ENCODE measurements around the gene SPECC1L. TPM values are rescaled to one million over a fixed set of nuclear protein-coding genes. Genes with fewer than 3 reads are reported as not detected.
"Not testable (repeated sequence)": the region's sequence is repeated elsewhere in the genome, so short reads cannot be mapped to it uniquely, and the experiment has no call there.

Gene SPECC1L
- total RNA-seq, 2 donors from 2014 or later = 61.9 to 69.1 TPM

- Histone ChIP-seq H3K27me3 (ENCODE audit: control insufficient read depth, insufficient read depth, low read length, poor library complexity, severe bottlenecking) (no peaks in the 10 kb centered on the region), H3K9ac (ENCODE audit: extremely low read depth, low read length, poor library complexity, severe bottlenecking) (peak overlapping the region; percentile 93), H3K27ac (ENCODE audit: low read depth, low read length) (peak overlapping the region; percentile 90), H3K4me1 (ENCODE audit: control insufficient read depth, insufficient read depth, low read length) (no peaks in the 10 kb centered on the region), H3K4me3 (ENCODE audit: low read length) (peak overlapping the region; percentile 100), H3K36me3 (ENCODE audit: control insufficient read depth, insufficient read depth, low read length) (no peaks in the 10 kb centered on the region), H3K9me3 (ENCODE audit: control insufficient read depth, low read length) (no peaks in the 10 kb centered on the region)
- Mint-ChIP-seq H3K27ac (peak overlapping the region; percentile 74), H3K27me3 (ENCODE audit: insufficient read depth) (no peaks in the 10 kb centered on the region), H3K4me1 (peaks cover 33% of the 10 kb centered on the region), H3K9me3 (no peaks in the 10 kb centered on the region), H3K36me3 (ENCODE audit: low read depth) (peaks cover 6% of the 10 kb centered on the region), H3K4me3 (peak overlapping the region; percentile 70)
- 2 to 5% methylated on average over 16 to 25 of the region's 25 CpGs for WGBS, 2 experiments (ENCODE audit: insufficient coverage in 1 of 2, insufficient read length in 1 of 2)
- no peak for TF ChIP-seq CTCF (conservative IDR thresholded peaks at IDR 0.05)
- no peak for DNase-seq
Observed at GRCh38 chr22:24271386-24271854, 789 bp downstream of the SPECC1L start.

DNA sequence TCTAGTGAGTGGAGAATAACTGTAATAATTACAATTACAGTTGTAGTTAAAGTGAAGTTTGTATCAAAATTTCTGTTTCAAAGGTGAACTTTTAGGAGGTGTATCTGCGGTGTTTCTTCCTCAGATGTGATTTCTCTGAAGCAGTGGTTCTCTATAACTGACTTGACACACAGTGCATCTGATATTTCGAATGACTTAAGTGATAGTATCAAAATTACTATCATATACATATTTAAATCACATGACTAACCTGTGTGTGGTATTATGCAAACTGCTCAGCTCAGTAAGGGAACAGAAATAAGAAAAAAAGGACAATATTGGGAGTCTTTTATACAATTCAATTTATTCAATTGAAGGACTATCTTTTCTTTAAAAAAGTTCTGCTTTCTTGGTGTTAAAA is 2.4 kb downstream of the SPECC1L start:
- not testable (repeated sequence) for H3K4me1 ChIP-seq (ENCODE audit: control insufficient read depth, insufficient read depth, low read length); H3K9me3 Mint-ChIP-seq; H3K9me3 ChIP-seq (ENCODE audit: control insufficient read depth, low read length); H3K27me3 ChIP-seq (ENCODE audit: control insufficient read depth, insufficient read depth, low read length, poor library complexity, severe bottlenecking); H3K27ac Mint-ChIP-seq; H3K27me3 Mint-ChIP-seq (ENCODE audit: insufficient read depth); H3K36me3 ChIP-seq (ENCODE audit: control insufficient read depth, insufficient read depth, low read length); H3K4me3 Mint-ChIP-seq; H3K27ac ChIP-seq (ENCODE audit: low read depth, low read length); H3K36me3 Mint-ChIP-seq (ENCODE audit: low read depth); H3K9ac ChIP-seq (ENCODE audit: extremely low read depth, low read length, poor library complexity, severe bottlenecking); DNase-seq
- peaks cover 33% of the 10 kb centered on the region for H3K4me1 Mint-ChIP-seq
- H3K4me3 ChIP-seq (ENCODE audit: low read length) = peak overlapping the region; percentile 100
- 100% methylated on average over 1 of the region's 2 CpGs; no CpG with 5 or more reads in 1 of the 2 experiments for WGBS, 2 experiments (ENCODE audit: insufficient coverage in 1 of 2, insufficient read length in 1 of 2)

DNA sequence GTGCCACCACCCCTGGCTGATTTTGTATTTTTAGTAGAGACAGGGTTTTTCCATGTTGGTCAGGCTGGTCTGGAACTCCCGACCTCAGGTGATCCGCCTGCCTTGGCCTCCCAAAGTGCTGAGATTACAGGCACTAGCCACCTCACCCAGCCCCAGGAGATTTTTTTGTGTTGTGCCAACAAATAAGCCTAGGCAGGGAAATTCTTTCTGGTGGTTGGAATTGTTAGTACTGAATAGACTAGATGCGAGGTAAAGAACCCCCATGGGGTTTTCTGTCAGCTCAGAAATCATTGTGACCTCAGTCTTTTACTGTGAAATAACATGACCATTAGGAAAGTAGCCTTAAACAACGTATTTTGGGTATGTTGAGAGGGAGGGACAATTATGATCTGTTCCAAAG is 3.3 kb downstream of the SPECC1L start:
- not testable (repeated sequence) for H3K36me3 ChIP-seq (ENCODE audit: control insufficient read depth, insufficient read depth, low read length); H3K27ac ChIP-seq (ENCODE audit: low read depth, low read length); H3K9ac ChIP-seq (ENCODE audit: extremely low read depth, low read length, poor library complexity, severe bottlenecking); DNase-seq; H3K4me3 ChIP-seq (ENCODE audit: low read length); H3K36me3 Mint-ChIP-seq (ENCODE audit: low read depth); H3K9me3 ChIP-seq (ENCODE audit: control insufficient read depth, low read length); H3K27ac Mint-ChIP-seq; H3K27me3 ChIP-seq (ENCODE audit: control insufficient read depth, insufficient read depth, low read length, poor library complexity, severe bottlenecking); H3K27me3 Mint-ChIP-seq (ENCODE audit: insufficient read depth); H3K4me3 Mint-ChIP-seq; H3K9me3 Mint-ChIP-seq; H3K4me1 ChIP-seq (ENCODE audit: control insufficient read depth, insufficient read depth, low read length)
- peaks cover 33% of the 10 kb centered on the region for H3K4me1 Mint-ChIP-seq
- 59 to 84% methylated on average over 2 to 4 of the region's 4 CpGs for WGBS, 2 experiments (ENCODE audit: insufficient coverage in 1 of 2, insufficient read length in 1 of 2)

GRCh38 chr22:24274696-24275405 is 4.2 kb downstream of the SPECC1L start:
- not testable (repeated sequence) for H3K36me3 ChIP-seq (ENCODE audit: control insufficient read depth, insufficient read depth, low read length); H3K27me3 Mint-ChIP-seq (ENCODE audit: insufficient read depth); H3K27me3 ChIP-seq (ENCODE audit: control insufficient read depth, insufficient read depth, low read length, poor library complexity, severe bottlenecking); H3K27ac ChIP-seq (ENCODE audit: low read depth, low read length); H3K4me1 ChIP-seq (ENCODE audit: control insufficient read depth, insufficient read depth, low read length); H3K9me3 ChIP-seq (ENCODE audit: control insufficient read depth, low read length); H3K9me3 Mint-ChIP-seq; H3K36me3 Mint-ChIP-seq (ENCODE audit: low read depth); H3K4me3 ChIP-seq (ENCODE audit: low read length); DNase-seq; H3K4me3 Mint-ChIP-seq; H3K9ac ChIP-seq (ENCODE audit: extremely low read depth, low read length, poor library complexity, severe bottlenecking)
- WGBS, 2 experiments (ENCODE audit: insufficient coverage in 1 of 2, insufficient read length in 1 of 2) = 89 to 94% methylated on average over 4 to 6 of the region's 7 CpGs
- Mint-ChIP-seq H3K4me1 (peaks cover 32% of the 10 kb centered on the region), H3K27ac (peak overlapping the region; percentile 4)
- TF ChIP-seq CTCF (conservative IDR thresholded peaks at IDR 0.05) = peak; percentile 34

GRCh38 chr22:24280363-24280762 is 9.7 kb downstream of the SPECC1L start:
- not testable (repeated sequence) for H3K9ac ChIP-seq (ENCODE audit: extremely low read depth, low read length, poor library complexity, severe bottlenecking); H3K27ac Mint-ChIP-seq; H3K4me1 ChIP-seq (ENCODE audit: control insufficient read depth, insufficient read depth, low read length); H3K4me3 Mint-ChIP-seq; H3K4me3 ChIP-seq (ENCODE audit: low read length); H3K27ac ChIP-seq (ENCODE audit: low read depth, low read length); H3K27me3 Mint-ChIP-seq (ENCODE audit: insufficient read depth); DNase-seq; H3K27me3 ChIP-seq (ENCODE audit: control insufficient read depth, insufficient read depth, low read length, poor library complexity, severe bottlenecking); H3K36me3 ChIP-seq (ENCODE audit: control insufficient read depth, insufficient read depth, low read length); H3K9me3 Mint-ChIP-seq; H3K9me3 ChIP-seq (ENCODE audit: control insufficient read depth, low read length)
- peaks cover 22% of the 10 kb centered on the region for H3K36me3 Mint-ChIP-seq (ENCODE audit: low read depth)
- WGBS, 2 experiments (ENCODE audit: insufficient coverage in 1 of 2, insufficient read length in 1 of 2) = 67 to 77% methylated on average over 1 of the region's 1 CpG
- H3K4me1 Mint-ChIP-seq = peaks cover 17% of the 10 kb centered on the region
